ENCODE data around the gene ARHGAP26. TPM values are rescaled to one million over a fixed set of nuclear protein-coding genes. Genes with fewer than 3 reads are reported as not detected.

ARHGAP26 gene
- total RNA-seq, 1 experiment from 2014 or later: 34.5 TPM

- no TSS peak for BruUV-seq (replicated peaks)
- no peaks in the 10 kb centered on the region for H3K9me2 ChIP-seq (ENCODE audit: insufficient read depth)
- H3K9me3 ChIP-seq (ENCODE audit: control insufficient read depth in 1 of 2, insufficient read depth in 1 of 2, low read depth in 1 of 2, low read length in 2 of 2): no peaks in the 10 kb centered on the region
- no peak for TF ChIP-seq SIN3A (IDR thresholded peaks at IDR 0.05; ENCODE audit: low read depth)
- no peak for TF ChIP-seq MAX (IDR thresholded peaks at IDR 0.05)
- TF ChIP-seq SRF (IDR thresholded peaks at IDR 0.05; ENCODE audit: low read depth): no peak
- TF ChIP-seq REST (IDR thresholded peaks at IDR 0.05; ENCODE audit: low read depth): no peak
- no peak for TF ChIP-seq ATF3 (IDR thresholded peaks at IDR 0.05)
- no peak for TF ChIP-seq CBX3 (IDR thresholded peaks at IDR 0.05; ENCODE audit: low read depth)
- TF ChIP-seq POLR2AphosphoS5 (IDR thresholded peaks at IDR 0.05; ENCODE audit: low read depth, low read length): no peak
- no peak overlapping the region for H3K9ac ChIP-seq (ENCODE audit: low read length)
- peaks cover 73% of the 10 kb centered on the region for H3K79me2 ChIP-seq (ENCODE audit: insufficient read depth, low read length)
- DNase-seq (ENCODE audit: low read depth, low spot score) (no peak), ATAC-seq (no peak)
- RAD21 ChIA-PET (ENCODE audit: low non-redundant PET in 1 of 2, low total read pairs in 2 of 2, uncharacterized antibody in 2 of 2, unreplicated experiment in 2 of 2): no interaction called here
- no peaks in the 10 kb centered on the region for H3K27me3 ChIP-seq (ENCODE audit: insufficient read depth, low read length)
- peaks cover 19 to 24% of the 10 kb centered on the region in 2 experiments for H3K4me1 ChIP-seq (ENCODE audit: control insufficient read depth in 1 of 2, insufficient read depth in 2 of 2, low read length in 2 of 2)
- no peak overlapping the region for H3K4me2 ChIP-seq (ENCODE audit: low read length)
- H2AFZ ChIP-seq (ENCODE audit: low read depth, low read length, poor library complexity, severe bottlenecking): no peak overlapping the region
- H3K27ac ChIP-seq (ENCODE audit: low read depth, low read length): no peak overlapping the region
- H3K4me3 ChIP-seq (replicated peaks in 1 of 2; ENCODE audit: low read depth in 1 of 2, low read length in 2 of 2): no peak overlapping the region
- POLR2A ChIA-PET: no interaction called here
- intact Hi-C loops (cut with micrococcal nuclease): no loop called here
- H3K36me3 ChIP-seq (ENCODE audit: control insufficient read depth in 1 of 2, insufficient read depth in 2 of 2, low read length in 2 of 2): no peaks in the 10 kb centered on the region
- CTCF ChIA-PET: no interaction called here
- H4K20me1 ChIP-seq (ENCODE audit: insufficient read depth): no peaks in the 10 kb centered on the region
Observed at GRCh38 chr5:142777099-142777498, 6.9 kb downstream of the ARHGAP26 start.
